ACC112 (cell line): ENCODE measurements around the gene CLIP4.
A peak's percentile ranks its signal among the peaks of the same experiment; 100 is the strongest.

Experiments
- H2AFZ ChIP-seq: fragments of 200-600 bp; sonication (generic); one replicate; pipeline ENCODE4 v1.6.0; 2017; ENCODE audit warnings: antibody characterized with exemption, low read length; ENCODE audit not compliant: unreplicated experiment
- H3K27ac ChIP-seq: fragments of 200-600 bp; sonication (generic); 2 replicates; pipeline ENCODE4 v1.5.1; 2014; ENCODE audit warnings: low read depth, mild to moderate bottlenecking, antibody characterized with exemption, low read length, moderate library complexity
- H3K27me3 ChIP-seq: fragments of 200-600 bp; sonication (generic); 2 replicates; pipeline ENCODE4 v1.6.1; 2014; ENCODE audit warnings: mild to moderate bottlenecking, antibody characterized with exemption, low read length, moderate library complexity, mixed read lengths; ENCODE audit not compliant: insufficient read depth
- H3K36me3 ChIP-seq: fragments of 200-600 bp; sonication (generic); 2 replicates; pipeline ENCODE4 v1.6.1; 2016; ENCODE audit warnings: mild to moderate bottlenecking, antibody characterized with exemption, low read length, moderate library complexity, mixed read lengths; ENCODE audit not compliant: insufficient read depth
- H3K4me1 ChIP-seq: fragments of 200-600 bp; sonication (generic); one replicate; pipeline ENCODE4 v1.6.1; 2016; ENCODE audit warnings: low read length, mixed read lengths; ENCODE audit not compliant: insufficient read depth, unreplicated experiment, control insufficient read depth
- H3K4me3 ChIP-seq: fragments of 200-600 bp; sonication (generic); 2 replicates; pipeline ENCODE4 v1.5.1; 2014; ENCODE audit warnings: mild to moderate bottlenecking, low read depth, low read length
- H3K79me2 ChIP-seq: fragments of 200-600 bp; sonication (generic); one replicate; pipeline ENCODE4 v1.6.0; 2016; ENCODE audit warnings: low read length; ENCODE audit not compliant: control insufficient read depth, unreplicated experiment, insufficient read depth

CLIP4 gene

DNA sequence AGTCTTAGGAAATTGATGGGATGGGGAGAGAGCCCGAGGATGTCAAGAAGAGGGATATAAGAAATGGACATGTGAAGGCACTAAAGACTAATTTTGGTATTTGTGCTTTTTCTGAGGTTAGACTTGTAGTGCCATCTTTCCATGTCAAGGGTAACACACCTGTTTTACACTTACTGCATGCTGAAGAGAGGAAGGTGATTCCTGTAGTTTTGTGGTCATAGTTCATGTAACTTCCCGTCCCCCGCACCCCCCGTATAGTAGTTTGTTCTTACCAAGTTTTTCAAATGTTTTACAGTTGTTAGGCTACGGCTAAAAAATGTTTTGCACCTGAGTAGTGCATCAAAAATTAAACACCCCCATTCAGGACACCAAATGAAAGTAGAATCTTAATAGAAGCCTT, 73.8 kb downstream of the CLIP4 start:
- peaks cover 18% of the 10 kb centered on the region for H3K36me3 ChIP-seq
- no peak overlapping the region for H3K27ac ChIP-seq
- H2AFZ ChIP-seq = no peak overlapping the region
- H3K4me3 ChIP-seq = no peak overlapping the region
- no peaks in the 10 kb centered on the region for H3K27me3 ChIP-seq
- H3K79me2 ChIP-seq = no peaks in the 10 kb centered on the region
- peaks cover 7% of the 10 kb centered on the region for H3K4me1 ChIP-seq

DNA sequence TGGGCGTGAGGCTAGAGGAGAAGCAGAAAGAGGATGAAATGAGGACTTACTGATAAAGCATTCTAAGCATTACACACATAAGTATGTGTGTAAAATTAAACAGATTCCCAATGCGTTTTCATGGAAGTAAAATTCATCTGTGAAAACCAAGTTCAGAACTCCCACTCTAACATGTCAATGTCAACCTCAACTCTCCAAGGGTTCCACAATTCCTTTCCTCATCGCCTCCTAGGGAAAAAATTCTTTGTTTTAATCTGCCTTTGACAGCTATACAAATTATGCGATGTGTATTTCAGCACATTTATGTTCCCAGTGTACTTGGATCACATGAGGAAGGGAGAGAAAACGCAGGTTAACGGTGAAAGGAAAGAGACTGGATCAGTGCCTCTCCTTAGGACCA, 76.6 kb downstream of the CLIP4 start:
- peaks cover 7% of the 10 kb centered on the region for H3K4me1 ChIP-seq
- H3K4me3 ChIP-seq = no peak overlapping the region
- peak overlapping the region; percentile 39 for H3K27ac ChIP-seq
- no peak overlapping the region for H2AFZ ChIP-seq
- no peaks in the 10 kb centered on the region for H3K79me2 ChIP-seq
- H3K36me3 ChIP-seq = peaks cover 5% of the 10 kb centered on the region; the same call in 1 of the 2 replicates
- no peaks in the 10 kb centered on the region for H3K27me3 ChIP-seq

DNA sequence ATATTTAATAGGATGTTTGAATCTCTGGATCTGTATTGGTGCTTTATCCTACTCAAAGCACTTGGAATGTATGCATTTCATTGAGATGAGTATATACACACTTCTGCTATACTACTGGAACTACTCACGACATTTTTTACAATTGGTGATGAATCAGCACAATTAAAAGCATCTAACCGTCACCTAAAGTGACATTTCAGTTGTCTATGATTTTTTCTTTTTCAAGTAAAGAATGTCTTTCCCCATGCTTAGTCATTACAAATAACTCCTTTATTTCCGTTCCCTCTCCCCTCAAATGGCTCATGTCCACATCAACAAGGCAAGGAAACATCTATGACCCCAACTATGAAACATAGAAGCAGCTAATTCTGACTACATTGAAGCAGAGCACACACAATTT, 77.3 kb downstream of the CLIP4 start:
- no peak overlapping the region for H3K4me3 ChIP-seq
- no peak overlapping the region for H2AFZ ChIP-seq
- H3K36me3 ChIP-seq = no peaks in the 10 kb centered on the region
- no peaks in the 10 kb centered on the region for H3K27me3 ChIP-seq
- peak overlapping the region; percentile 39 for H3K27ac ChIP-seq
- H3K4me1 ChIP-seq = peaks cover 7% of the 10 kb centered on the region
- no peaks in the 10 kb centered on the region for H3K79me2 ChIP-seq

DNA sequence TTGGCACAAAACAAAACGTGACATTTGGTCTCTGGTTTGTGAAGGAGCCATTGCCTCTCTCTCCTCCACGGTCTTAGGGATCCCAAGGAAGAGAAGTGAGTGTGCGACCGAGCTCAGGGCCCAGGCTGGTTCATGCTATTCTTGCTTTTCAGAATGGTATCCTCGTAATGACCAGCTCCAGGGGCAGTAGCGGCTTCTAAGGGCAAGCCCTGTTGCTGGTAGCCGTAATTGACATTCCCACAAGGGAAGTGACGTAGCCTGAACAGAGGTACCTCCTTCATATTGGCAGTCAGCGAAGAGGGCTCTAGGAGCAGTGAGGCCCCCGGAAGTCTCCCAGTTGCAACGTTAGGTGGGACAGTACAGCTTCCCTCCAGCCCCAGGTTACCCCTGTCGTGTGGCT, 77.9 kb downstream of the CLIP4 start:
- no peak overlapping the region for H3K4me3 ChIP-seq
- H2AFZ ChIP-seq = no peak overlapping the region
- peak overlapping the region; percentile 39 for H3K27ac ChIP-seq
- H3K79me2 ChIP-seq = no peaks in the 10 kb centered on the region
- H3K4me1 ChIP-seq = peaks cover 7% of the 10 kb centered on the region
- no peaks in the 10 kb centered on the region for H3K36me3 ChIP-seq
- no peaks in the 10 kb centered on the region for H3K27me3 ChIP-seq

DNA sequence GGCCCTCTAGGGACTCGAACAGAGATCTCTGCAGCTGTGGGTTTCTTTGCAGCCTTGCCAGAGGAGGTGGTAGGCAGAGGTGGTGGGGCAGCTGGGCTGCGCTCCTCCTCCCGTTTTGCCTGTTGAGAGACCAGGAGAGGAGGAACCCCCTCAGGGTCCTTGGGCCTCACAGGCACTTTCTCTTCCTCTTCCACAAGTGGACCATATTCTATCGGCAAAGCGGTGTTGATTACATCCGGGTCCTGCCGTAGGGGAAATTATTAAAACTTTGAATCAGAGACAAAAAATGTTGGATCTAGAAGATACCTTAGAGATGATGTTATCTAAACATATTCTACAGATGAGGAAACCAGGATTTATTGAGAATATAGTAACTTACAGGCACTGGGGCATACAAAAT, 78.5 kb downstream of the CLIP4 start:
- Histone ChIP-seq H3K79me2 (no peaks in the 10 kb centered on the region), H3K4me1 (peaks cover 7% of the 10 kb centered on the region), H3K4me3 (no peak overlapping the region), H3K27me3 (no peaks in the 10 kb centered on the region), H2AFZ (no peak overlapping the region), H3K36me3 (no peaks in the 10 kb centered on the region), H3K27ac (no peak overlapping the region)

DNA sequence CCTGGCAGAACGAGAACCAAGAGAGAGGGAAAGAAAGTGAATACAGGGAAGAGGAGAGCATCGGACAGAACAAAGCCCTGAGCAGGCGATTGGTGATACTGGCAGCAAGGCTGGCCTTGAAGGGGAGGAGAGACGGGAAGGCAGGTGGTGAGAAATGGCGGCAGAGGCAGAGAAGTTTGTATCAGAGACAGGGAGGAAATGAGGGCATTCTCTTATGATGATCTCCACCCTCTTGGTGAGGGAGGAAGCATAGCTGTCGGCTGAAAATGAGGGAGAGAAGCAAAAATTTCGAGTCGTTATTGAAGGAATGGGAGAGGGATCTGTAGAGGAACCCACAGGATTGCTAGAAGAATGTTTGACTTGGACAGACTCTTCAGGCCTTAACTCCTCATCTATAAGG, 80.6 kb downstream of the CLIP4 start:
- Histone ChIP-seq H2AFZ (no peak overlapping the region), H3K27me3 (no peaks in the 10 kb centered on the region), H3K36me3 (no peaks in the 10 kb centered on the region), H3K27ac (no peak overlapping the region), H3K4me3 (no peak overlapping the region), H3K79me2 (no peaks in the 10 kb centered on the region), H3K4me1 (peaks cover 7% of the 10 kb centered on the region)

DNA sequence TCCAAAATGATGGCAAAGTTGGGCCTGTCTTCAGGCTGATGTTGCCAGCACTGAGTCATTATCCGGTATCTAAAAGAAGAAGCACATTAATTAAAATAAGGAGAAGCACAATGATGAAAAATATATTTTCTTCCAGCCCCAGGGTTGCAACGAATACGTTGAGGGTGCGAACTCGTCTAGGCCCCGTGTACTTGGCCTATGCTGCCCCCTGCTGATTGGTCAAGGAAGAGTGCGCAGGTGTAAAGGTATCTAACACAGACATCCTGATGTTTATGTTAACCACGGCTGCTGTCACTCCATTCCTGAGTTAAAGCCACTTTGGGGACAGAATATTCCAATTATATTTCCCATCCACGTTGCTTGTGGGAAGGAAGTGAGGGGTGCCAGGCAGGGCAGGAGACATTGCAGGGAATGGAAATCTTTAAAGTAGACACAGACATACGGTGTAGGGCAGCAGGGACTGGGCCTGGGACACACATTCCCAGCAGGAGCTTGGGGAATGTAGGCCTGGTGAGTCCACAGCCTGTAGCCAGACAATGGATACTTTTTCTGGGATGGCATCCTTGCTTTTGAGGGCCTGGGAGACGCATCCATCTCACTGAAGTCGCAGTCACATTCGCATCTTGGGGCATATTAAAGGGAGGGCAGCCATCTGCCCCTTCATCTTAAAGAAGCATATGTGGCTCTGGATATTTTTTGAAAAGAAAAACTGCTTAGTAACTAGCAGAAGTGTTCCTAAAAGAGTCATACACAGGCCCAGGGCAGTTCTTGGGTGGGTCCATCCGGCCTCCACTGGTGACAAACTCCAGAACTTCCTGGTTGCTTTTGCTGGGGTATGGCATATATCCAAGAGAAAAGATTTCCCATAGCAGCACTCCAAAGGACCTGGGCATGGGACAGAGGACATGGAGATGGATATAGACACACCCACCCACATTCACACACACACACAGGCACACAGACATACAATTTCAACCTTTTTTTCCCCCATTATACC, 81.9 kb downstream of the CLIP4 start:
- H3K79me2 ChIP-seq = no peaks in the 10 kb centered on the region
- no peaks in the 10 kb centered on the region for H3K27me3 ChIP-seq
- H3K4me1 ChIP-seq = peaks cover 6% of the 10 kb centered on the region
- no peak overlapping the region for H3K4me3 ChIP-seq
- H3K27ac ChIP-seq = no peak overlapping the region
- no peak overlapping the region for H2AFZ ChIP-seq
- H3K36me3 ChIP-seq = no peaks in the 10 kb centered on the region

DNA sequence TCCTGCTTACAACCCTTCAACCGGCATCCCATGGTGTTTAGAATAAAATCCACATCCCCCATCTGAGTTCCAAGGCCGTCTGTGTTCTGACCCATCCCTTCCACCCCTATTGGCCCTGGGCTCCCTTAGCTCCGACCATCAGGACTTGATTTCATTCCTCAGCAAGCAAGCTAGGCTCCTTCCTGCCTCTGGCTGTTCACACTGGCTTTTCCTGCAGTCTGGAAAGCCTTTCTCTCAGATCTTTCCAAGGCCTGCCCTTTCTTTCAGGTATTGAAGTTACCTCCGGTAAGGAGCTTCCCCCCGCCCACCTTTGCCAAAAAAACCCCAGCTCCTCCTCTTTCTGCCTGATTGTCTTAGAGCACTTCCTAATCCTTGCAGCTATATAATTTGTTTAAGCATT, 86.8 kb downstream of the CLIP4 start:
- no peak overlapping the region for H3K27ac ChIP-seq
- H3K79me2 ChIP-seq = no peaks in the 10 kb centered on the region
- H2AFZ ChIP-seq = no peak overlapping the region
- H3K36me3 ChIP-seq = no peaks in the 10 kb centered on the region
- H3K4me3 ChIP-seq = no peak overlapping the region
- H3K4me1 ChIP-seq = no peaks in the 10 kb centered on the region
- H3K27me3 ChIP-seq = no peaks in the 10 kb centered on the region

DNA sequence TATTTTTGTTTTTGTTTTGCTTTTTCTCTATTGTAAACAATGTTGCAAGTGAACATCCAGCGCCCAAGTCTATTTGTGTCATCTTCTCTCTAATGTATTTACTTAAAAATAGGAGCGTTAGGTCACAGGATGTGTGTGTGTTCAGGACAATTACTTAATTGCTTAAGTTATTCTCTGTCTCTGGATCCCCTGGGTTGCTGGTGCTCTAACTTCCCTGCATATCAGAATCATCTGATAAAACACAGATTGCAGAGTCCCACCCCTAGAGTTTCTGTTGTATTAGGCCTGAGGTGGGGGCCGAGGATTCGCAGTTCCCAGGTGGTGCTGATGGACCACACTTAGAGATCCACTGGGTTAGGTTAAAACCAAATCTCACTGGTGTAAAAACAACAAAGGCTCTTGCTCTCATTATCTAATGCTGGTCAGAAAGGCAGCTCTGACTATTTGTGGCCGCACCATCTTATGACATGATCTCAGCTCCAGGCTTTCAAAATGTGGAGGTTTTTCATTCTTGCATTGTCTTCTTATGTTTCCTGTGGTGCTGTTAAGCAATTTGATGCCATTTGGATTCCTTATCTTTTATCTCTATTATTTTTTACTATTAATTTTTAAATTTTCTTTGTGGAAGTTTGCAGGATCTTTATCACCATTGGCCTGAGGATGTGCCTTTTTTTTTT, 87.7 kb downstream of the CLIP4 start:
- Histone ChIP-seq H3K27ac (no peak overlapping the region), H3K27me3 (no peaks in the 10 kb centered on the region), H3K36me3 (no peaks in the 10 kb centered on the region), H3K4me1 (no peaks in the 10 kb centered on the region), H3K4me3 (no peak overlapping the region), H2AFZ (no peak overlapping the region), H3K79me2 (no peaks in the 10 kb centered on the region)

DNA sequence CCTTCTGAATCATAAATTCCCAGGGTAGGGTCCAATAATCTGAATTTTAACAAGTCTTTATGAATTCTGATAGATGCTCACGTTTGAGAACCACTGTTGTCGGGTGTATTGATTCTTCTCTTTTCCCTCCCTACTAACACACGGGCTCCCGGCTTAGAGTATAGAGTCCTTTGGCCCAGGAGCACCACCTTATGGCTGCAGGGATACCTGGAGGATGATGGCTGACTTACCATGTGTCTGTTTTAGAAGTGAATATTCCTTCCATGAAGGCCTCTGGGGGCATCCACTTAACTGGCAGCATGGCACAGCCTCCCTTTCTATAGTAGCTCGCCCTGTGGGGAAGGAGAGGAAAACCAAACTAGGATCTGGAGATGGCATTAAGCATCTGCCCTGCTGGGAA, 91.7 kb downstream of the CLIP4 start:
- Histone ChIP-seq H3K4me1 (no peaks in the 10 kb centered on the region), H3K79me2 (no peaks in the 10 kb centered on the region), H3K4me3 (no peak overlapping the region), H3K27me3 (no peaks in the 10 kb centered on the region), H2AFZ (no peak overlapping the region), H3K36me3 (no peaks in the 10 kb centered on the region), H3K27ac (no peak overlapping the region)
